ENCODE measurements around the gene FIBIN.

GRCh38 chr11:26997378-26997777, 3.5 kb downstream of the FIBIN start:
- TF ChIP-seq CTCF (IDR thresholded peaks at IDR 0.05), result no peak
- no peak for TF ChIP-seq POLR2A (IDR thresholded peaks at IDR 0.05)
